Measurements from ENCODE around the gene THEMIS.

- no peak for TF ChIP-seq CTCF (IDR thresholded peaks at IDR 0.05; ENCODE audit: poor library complexity)
- no peak for TF ChIP-seq EZH2phosphoT487 (IDR thresholded peaks at IDR 0.05; ENCODE audit: low read depth, severe bottlenecking, unreplicated experiment)
Measured at GRCh38 chr6:127748290-127748689, 152.6 kb downstream of the THEMIS start.

Data from hepatocyte (in vitro differentiated cells).